ENCODE measurements around the gene ATRNL1.

- no peak for TF ChIP-seq EZH2 (IDR thresholded peaks at IDR 0.05; ENCODE audit: insufficient read depth, poor library complexity, severe bottlenecking)
- TF ChIP-seq EZH2phosphoT487 (IDR thresholded peaks at IDR 0.05; ENCODE audit: insufficient read depth, low read depth) = no peak
Observed at GRCh38 chr10:115335366-115335765, 242.2 kb downstream of the ATRNL1 start.
